ENCODE data around the gene AEBP2. TPM values are rescaled to one million over a fixed set of nuclear protein-coding genes. Genes with fewer than 3 reads are reported as not detected.

AEBP2 gene
- total RNA-seq, 1 experiment from 2014 or later: 49.2 TPM

GRCh38 chr12:19542606-19543005 lies 103.3 kb downstream of the AEBP2 start:
- intact Hi-C loops (cut with micrococcal nuclease): no loop called here
- H3K4me3 Mint-ChIP-seq (ENCODE audit: unreplicated experiment): no peak overlapping the region
- ChIA-PET CTCF (no interaction called here), POLR2A (interaction anchor here (0.7 to 1.3 kb wide), 2 partner anchors 11 to 228 kb away, joined by 3 to 4 read pairs; no protein-coding TSS in a partner anchor)
- TF ChIP-seq CTCF (IDR thresholded peaks at IDR 0.05; ENCODE audit: unreplicated experiment): no peak
- H3K27me3 Mint-ChIP-seq (ENCODE audit: insufficient read depth, unreplicated experiment): no peaks in the 10 kb centered on the region
- BruUV-seq (replicated peaks): no TSS peak
- H3K4me1 Mint-ChIP-seq (ENCODE audit: insufficient read depth, unreplicated experiment): peaks cover 13% of the 10 kb centered on the region
- H3K27ac Mint-ChIP-seq (ENCODE audit: low read depth, unreplicated experiment): no peak overlapping the region
- H3K9me3 Mint-ChIP-seq (ENCODE audit: unreplicated experiment): no peaks in the 10 kb centered on the region
- no peak for DNase-seq (ENCODE audit: unreplicated experiment)
- H3K36me3 Mint-ChIP-seq (ENCODE audit: insufficient read depth, unreplicated experiment): no peaks in the 10 kb centered on the region

- H3K9me3 Mint-ChIP-seq (ENCODE audit: unreplicated experiment): no peaks in the 10 kb centered on the region
- no peak for TF ChIP-seq CTCF (IDR thresholded peaks at IDR 0.05; ENCODE audit: unreplicated experiment)
- no peaks in the 10 kb centered on the region for H3K36me3 Mint-ChIP-seq (ENCODE audit: insufficient read depth, unreplicated experiment)
- no peak for DNase-seq (ENCODE audit: unreplicated experiment)
- H3K4me3 Mint-ChIP-seq (ENCODE audit: unreplicated experiment): no peak overlapping the region
- no peaks in the 10 kb centered on the region for H3K27me3 Mint-ChIP-seq (ENCODE audit: insufficient read depth, unreplicated experiment)
- H3K4me1 Mint-ChIP-seq (ENCODE audit: insufficient read depth, unreplicated experiment): peaks cover 18% of the 10 kb centered on the region
- CTCF ChIA-PET: interaction anchor here (0.6 kb wide), 1 partner anchor 158 kb away, joined by 4 read pairs; no protein-coding TSS in a partner anchor
- intact Hi-C loops (cut with micrococcal nuclease): no loop called here
- H3K27ac Mint-ChIP-seq (ENCODE audit: low read depth, unreplicated experiment): no peak overlapping the region
- POLR2A ChIA-PET: interaction anchor here (0.6 kb wide), 1 partner anchor 89 kb away, joined by 3 read pairs; no protein-coding TSS in a partner anchor
- BruUV-seq (replicated peaks): no TSS peak
Measured at GRCh38 chr12:19544353-19544752, 105.1 kb downstream of the AEBP2 start.

GRCh38 chr12:19545301-19545700 lies 106.0 kb downstream of the AEBP2 start:
- ChIA-PET CTCF (interaction anchor here (0.6 kb wide), 1 partner anchor 913 kb away, joined by 3 read pairs; no protein-coding TSS in a partner anchor), POLR2A (no interaction called here)
- BruUV-seq (replicated peaks): no TSS peak
- Mint-ChIP-seq H3K36me3 (ENCODE audit: insufficient read depth, unreplicated experiment) (no peaks in the 10 kb centered on the region), H3K4me3 (ENCODE audit: unreplicated experiment) (no peak overlapping the region), H3K9me3 (ENCODE audit: unreplicated experiment) (no peaks in the 10 kb centered on the region), H3K27me3 (ENCODE audit: insufficient read depth, unreplicated experiment) (no peaks in the 10 kb centered on the region), H3K4me1 (ENCODE audit: insufficient read depth, unreplicated experiment) (peaks cover 18% of the 10 kb centered on the region), H3K27ac (ENCODE audit: low read depth, unreplicated experiment) (no peak overlapping the region)
- TF ChIP-seq CTCF (IDR thresholded peaks at IDR 0.05; ENCODE audit: unreplicated experiment): no peak
- intact Hi-C loops (cut with micrococcal nuclease): no loop called here
- DNase-seq (ENCODE audit: unreplicated experiment): no peak

GRCh38 chr12:19546027-19546426 lies 106.7 kb downstream of the AEBP2 start:
- CTCF ChIA-PET: interaction anchor here (1.0 kb wide), 1 partner anchor 114 kb away, joined by 3 read pairs; no protein-coding TSS in a partner anchor
- BruUV-seq (replicated peaks): no TSS peak
- no peaks in the 10 kb centered on the region for H3K27me3 Mint-ChIP-seq (ENCODE audit: insufficient read depth, unreplicated experiment)

More at GRCh38 chr12:19546027-19546426, 106.7 kb downstream of the AEBP2 start:
- Mint-ChIP-seq H3K9me3 (ENCODE audit: unreplicated experiment) (no peaks in the 10 kb centered on the region), H3K4me3 (ENCODE audit: unreplicated experiment) (no peak overlapping the region), H3K4me1 (ENCODE audit: insufficient read depth, unreplicated experiment) (peaks cover 18% of the 10 kb centered on the region), H3K27ac (ENCODE audit: low read depth, unreplicated experiment) (no peak overlapping the region), H3K36me3 (ENCODE audit: insufficient read depth, unreplicated experiment) (no peaks in the 10 kb centered on the region)
- no peak for DNase-seq (ENCODE audit: unreplicated experiment)
- POLR2A ChIA-PET: interaction anchor here (1.1 kb wide), 1 partner anchor 38 kb away, joined by 3 read pairs; no protein-coding TSS in a partner anchor
- no peak for TF ChIP-seq CTCF (IDR thresholded peaks at IDR 0.05; ENCODE audit: unreplicated experiment)
- intact Hi-C loops (cut with micrococcal nuclease): no loop called here

Data from MCF 10A (cell line).